H1 (cell line): Measurements from ENCODE around the gene TUBGCP5. TPM values are rescaled to one million over a fixed set of nuclear protein-coding genes. Genes with fewer than 3 reads are reported as not detected.

Experiments
- CTCF ChIA-PET: fragments of 300-600 bp; sonication (Branson Sonifier 250); formaldehyde crosslinking; loops from one replicate; lab custom pipeline; 2021; ENCODE audit not compliant: partially characterized antibody; lab: Charles Lee
- POLR2A ChIA-PET: fragments of 300-600 bp; sonication (Branson Sonifier 250); formaldehyde crosslinking; loops from one replicate; lab custom pipeline; 2021; ENCODE audit warnings: inconsistent platforms; ENCODE audit not compliant: partially characterized antibody; lab: Charles Lee
- DNase-seq, 2 experiments: peaks; one replicate each; pipeline versions ENCODE4 v3.0.0 to v3.0.0-alpha.2; 2010 to 2022; ENCODE audit warnings: low spot score in 2 of 2, low read depth in 1 of 2, mixed read lengths in 1 of 2
- FAIRE-seq: peaks from 2 replicates; lab custom pipeline; 2011; peaks lifted over from hg19 to GRCh38; lab: Jason Lieb, UNC
- H2AFZ ChIP-seq: 2 replicates; pipeline ENCODE4 v1.8.1; 2012; ENCODE audit warnings: low read length, inconsistent platforms
- H2AK5ac ChIP-seq: 2 replicates; pipeline ENCODE4 v1.6.1; 2013; ENCODE audit warnings: low read depth, low read length
- H2BK120ac ChIP-seq: replicated peaks from 2 replicates; pipeline ENCODE3; 2013; ENCODE audit warnings: low read depth, low read length, inconsistent platforms
- H2BK12ac ChIP-seq: 2 replicates; pipeline ENCODE4 v1.6.1; 2013; ENCODE audit warnings: low read depth, low read length
- H2BK15ac ChIP-seq: 2 replicates; pipeline ENCODE4 v1.6.1; 2013; ENCODE audit warnings: low read length
- H2BK20ac ChIP-seq: 2 replicates; pipeline ENCODE4 v1.6.1; 2013; ENCODE audit warnings: low read length
- H2BK5ac ChIP-seq: 2 replicates; pipeline ENCODE4 v1.6.1; 2013; ENCODE audit warnings: low read depth, low read length
- H3K14ac ChIP-seq: 2 replicates; pipeline ENCODE4 v1.6.1; 2013; ENCODE audit warnings: inconsistent platforms; ENCODE audit not compliant: insufficient read length
- H3K18ac ChIP-seq: 2 replicates; pipeline ENCODE4 v1.6.1; 2013; ENCODE audit warnings: low read length; ENCODE audit errors: extremely low read depth
- H3K23ac ChIP-seq: 2 replicates; pipeline ENCODE4 v1.6.1; 2013; ENCODE audit warnings: inconsistent platforms; ENCODE audit not compliant: insufficient read length
- H3K23me2 ChIP-seq: 2 replicates; pipeline ENCODE4 v1.6.1; 2013; ENCODE audit warnings: low read depth, low read length
- H3K27ac ChIP-seq: 2 replicates; pipeline ENCODE4 v1.6.1; 2011; ENCODE audit warnings: low read depth, low read length, inconsistent platforms
- H3K27me3 ChIP-seq, 4 experiments: replicated peaks in 1 of 4; 1 replicate in 1 of 4; 2 replicates in 3 of 4; pipeline versions ENCODE4 v1.6.1 to v1.8.1; 2011 to 2013; ENCODE audit warnings: low read length in 3 of 4, mild to moderate bottlenecking in 3 of 4, inconsistent platforms in 2 of 4, mixed read lengths in 2 of 4, moderate library complexity in 1 of 4; ENCODE audit not compliant: control insufficient read depth in 3 of 4, insufficient read depth in 3 of 4; ENCODE audit errors: extremely low read depth in 1 of 4
- H3K36me3 ChIP-seq, 4 experiments: 2 replicates each; pipeline versions ENCODE4 v1.6.1 to v1.8.1; 2011 to 2013; ENCODE audit warnings: mild to moderate bottlenecking in 4 of 4, low read length in 3 of 4, moderate library complexity in 2 of 4, control low read depth in 1 of 4, inconsistent platforms in 1 of 4; ENCODE audit not compliant: insufficient read depth in 4 of 4, control insufficient read depth in 2 of 4
- H3K4ac ChIP-seq: replicated peaks from 2 replicates; pipeline ENCODE3; 2013; ENCODE audit warnings: low read length, low read depth, mixed read lengths, inconsistent platforms; ENCODE audit not compliant: insufficient read length
- H3K4me1 ChIP-seq, 4 experiments: replicated peaks in 1 of 4; 1 replicate in 1 of 4; 2 replicates in 3 of 4; pipeline versions ENCODE4 v1.6.1 to v1.8.1; 2011 to 2013; ENCODE audit warnings: low read length in 3 of 4, inconsistent platforms in 2 of 4, mixed read lengths in 1 of 4; ENCODE audit not compliant: insufficient read depth in 4 of 4, control insufficient read depth in 3 of 4
- H3K4me2 ChIP-seq, 2 experiments: 2 replicates each; pipeline versions ENCODE4 v1.6.1 to v1.8.1; 2011 to 2013; ENCODE audit warnings: low read depth in 2 of 2, low read length in 2 of 2, control low read depth in 1 of 2, inconsistent platforms in 1 of 2, mild to moderate bottlenecking in 1 of 2; ENCODE audit not compliant: insufficient read depth in 1 of 2
- H3K4me3 ChIP-seq, 4 experiments: fragments of 200-600, 300-600 bp in 1 of 4; sonication (generic), shearing (Covaris generic), sonication (Bioruptor Twin) in 1 of 4; 2 replicates each; pipeline versions ENCODE4 v1.5.1 to v1.8.1; 2011 to 2016; ENCODE audit warnings: low read length in 4 of 4, low read depth in 3 of 4, control low read depth in 2 of 4, inconsistent platforms in 2 of 4, mild to moderate bottlenecking in 2 of 4, mixed read lengths in 1 of 4, moderate library complexity in 1 of 4; ENCODE audit not compliant: insufficient read depth in 2 of 4; ENCODE audit errors: extremely low read depth in 1 of 4
- H3K56ac ChIP-seq: replicated peaks from 2 replicates; pipeline ENCODE3; 2013; ENCODE audit warnings: low read depth, mild to moderate bottlenecking, mixed read lengths, low read length, inconsistent platforms; ENCODE audit not compliant: insufficient read length
- H3K79me1 ChIP-seq: 2 replicates; pipeline ENCODE4 v1.6.1; 2013; ENCODE audit warnings: low read depth, low read length, control low read depth
- H3K79me2 ChIP-seq, 2 experiments: 2 replicates each; pipeline versions ENCODE4 v1.6.1 to v1.8.1; 2012 to 2013; ENCODE audit warnings: low read length in 2 of 2, mild to moderate bottlenecking in 2 of 2, inconsistent platforms in 1 of 2; ENCODE audit not compliant: insufficient read depth in 2 of 2, control insufficient read depth in 1 of 2
- H3K9ac ChIP-seq, 4 experiments: replicated peaks in 1 of 4; 1 replicate in 1 of 4; 2 replicates in 3 of 4; pipeline versions ENCODE4 v1.6.1 to v1.8.1; 2011 to 2013; ENCODE audit warnings: low read depth in 3 of 4, low read length in 3 of 4, control low read depth in 2 of 4, mild to moderate bottlenecking in 2 of 4, moderate library complexity in 2 of 4, inconsistent platforms in 1 of 4; ENCODE audit errors: extremely low read depth in 1 of 4
- H3K9me3 ChIP-seq, 2 experiments: 2 replicates each; pipeline versions ENCODE4 v1.6.1 to v1.8.1; 2012 to 2013; ENCODE audit warnings: mild to moderate bottlenecking in 2 of 2, moderate library complexity in 2 of 2, control low read depth in 1 of 2, inconsistent platforms in 1 of 2, low read depth in 1 of 2, low read length in 1 of 2, mixed read lengths in 1 of 2; ENCODE audit not compliant: insufficient read depth in 2 of 2
- H4K20me1 ChIP-seq, 2 experiments: replicated peaks in 1 of 2; 2 replicates each; pipeline versions ENCODE3 to v1.8.1; 2011 to 2013; ENCODE audit warnings: inconsistent platforms in 2 of 2, low read length in 2 of 2, mild to moderate bottlenecking in 1 of 2; ENCODE audit not compliant: insufficient read depth in 2 of 2, control insufficient read depth in 1 of 2
- H4K5ac ChIP-seq: 2 replicates; pipeline ENCODE4 v1.6.1; 2013; ENCODE audit warnings: low read length, low read depth, mixed read lengths, inconsistent platforms; ENCODE audit not compliant: insufficient read length
- H4K8ac ChIP-seq: 2 replicates; pipeline ENCODE4 v1.8.0; 2013; ENCODE audit warnings: mild to moderate bottlenecking, moderate library complexity, low read length, inconsistent platforms; ENCODE audit not compliant: insufficient read depth; ENCODE audit errors: extremely low read depth
- H4K91ac ChIP-seq: replicated peaks from 2 replicates; pipeline ENCODE3; 2013; ENCODE audit warnings: low read length, mixed read lengths, inconsistent platforms; ENCODE audit not compliant: insufficient read length
- BACH1 ChIP-seq: IDR thresholded peaks from 2 replicates; pipeline ENCODE4 v1.6.1; 2012; ENCODE audit warnings: low read length, improper control_type of control experiment
- CHD2 ChIP-seq: IDR thresholded peaks from 2 replicates; pipeline ENCODE4 v1.6.1; 2012; ENCODE audit warnings: low read length, improper control_type of control experiment
- EGR1 ChIP-seq: IDR thresholded peaks from 2 replicates; pipeline ENCODE4 v1.6.1; 2011; ENCODE audit warnings: low read depth, low read length, borderline replicate concordance
- EP300 ChIP-seq, 2 experiments: IDR thresholded peaks; 1 replicate in 1 of 2; 2 replicates in 1 of 2; pipeline ENCODE4 v1.6.1; 2011 to 2012; ENCODE audit warnings: low read depth in 2 of 2, low read length in 2 of 2, mild to moderate bottlenecking in 2 of 2, borderline replicate concordance in 1 of 2, inconsistent platforms in 1 of 2, moderate library complexity in 1 of 2
- EZH2 ChIP-seq: fragments of 200-600 bp; sonication (generic); IDR thresholded peaks from 2 replicates; pipeline ENCODE4 v1.7.1; 2012; ENCODE audit warnings: low read depth, mild to moderate bottlenecking, moderate library complexity, low read length, inconsistent platforms; ENCODE audit not compliant: severe bottlenecking
- JUND ChIP-seq: IDR thresholded peaks from 2 replicates; pipeline ENCODE4 v1.6.1; 2011; ENCODE audit warnings: mild to moderate bottlenecking, improper control_type of control experiment, low read length
- KDM5A ChIP-seq: fragments of 200-600 bp; IDR thresholded peaks from 2 replicates; pipeline ENCODE4 v1.7.1; 2012; ENCODE audit warnings: mild to moderate bottlenecking, low read length, inconsistent platforms, mixed read lengths
- MAFK ChIP-seq: IDR thresholded peaks from 2 replicates; pipeline ENCODE4 v1.6.1; 2012; ENCODE audit warnings: low read depth, mild to moderate bottlenecking, improper control_type of control experiment, low read length
- MAX ChIP-seq: IDR thresholded peaks from 2 replicates; pipeline ENCODE4 v1.6.1; 2012; ENCODE audit warnings: inconsistent platforms
- POU5F1 ChIP-seq: IDR thresholded peaks from 2 replicates; pipeline ENCODE4 v1.6.1; 2011; ENCODE audit warnings: low read depth, mild to moderate bottlenecking, low read length, moderate library complexity
- RFX5 ChIP-seq: IDR thresholded peaks from 2 replicates; pipeline ENCODE4 v1.6.1; 2011; ENCODE audit warnings: low read depth, low read length, improper control_type of control experiment, borderline replicate concordance
- RXRA ChIP-seq: IDR thresholded peaks from 2 replicates; pipeline ENCODE4 v1.6.1; 2011; ENCODE audit warnings: low read depth, mild to moderate bottlenecking, low read length, moderate library complexity; ENCODE audit not compliant: insufficient read depth
- SAP30 ChIP-seq: fragments of 300-600 bp; sonication (generic); IDR thresholded peaks from 2 replicates; pipeline ENCODE4 v1.7.1; 2012; ENCODE audit warnings: low read length, moderate library complexity, mild to moderate bottlenecking, inconsistent platforms; ENCODE audit not compliant: insufficient read depth, insufficient replicate concordance
- TAF1 ChIP-seq: IDR thresholded peaks from 2 replicates; pipeline ENCODE4 v1.6.1; 2011; ENCODE audit warnings: mild to moderate bottlenecking, low read depth, low read length
- TBP ChIP-seq: IDR thresholded peaks from 2 replicates; pipeline ENCODE4 v1.6.1; 2011; ENCODE audit warnings: low read depth, low read length, improper control_type of control experiment
- WGBS, 2 experiments: shearing (Covaris generic) in 1 of 2; methylation state at CpG; one replicate each; pipeline versions ENCODE4 v1.1.6 to v1.1.7; 2013 to 2015; ENCODE audit warnings: low lambda C conversion rate in 2 of 2, mixed read lengths in 2 of 2, inconsistent platforms in 1 of 2, low coverage in 1 of 2, missing lambda C conversion rate in 1 of 2; ENCODE audit not compliant: insufficient replicate concordance in 2 of 2, insufficient coverage in 1 of 2, insufficient read length in 1 of 2; ENCODE audit errors: extremely low coverage in 1 of 2, missing lambda C conversion rate in 1 of 2; 5-methylcytosine and 5-hydroxymethylcytosine counted together
- polyA plus RNA-seq, 7 experiments: library from polyadenylated mRNA; depleted of rRNA in 3 of 7; stranded (reverse) in 5 of 7; unstranded in 2 of 7; fragments of >200 nt in 5 of 7; fragments of 200-250 nt in 2 of 7; gene quantifications; 1 replicate in 5 of 7; 2 replicates in 1 of 7; 4 replicates in 1 of 7; pipeline versions ENCODE4 v1.2.1 to v1.2.3, GENCODE V29; 2011 to 2013; ENCODE audit warnings: missing spikeins in 2 of 7, mixed read lengths in 2 of 7
- total RNA-seq: library from RNA; stranded (reverse); fragmentation: NEBNext Ultra II Directional; extraction: Animal tissue kit (Norgen Biotek cat#: 25700); gene quantifications from 2 replicates; pipeline ENCODE4 v1.2.1, GENCODE V29; 2021

Gene TUBGCP5
- total and polyA plus RNA-seq, 2 of the 8 experiments (the other 6 are each of a cell fraction or from before 2014, with no cell fraction given) = 6.3 to 12.5 TPM

GRCh38 chr15:22995795-22996194 is 43.6 kb downstream of the TUBGCP5 start:
- H3K36me3 ChIP-seq = peaks cover 0 to 4% (median 0%) of the 10 kb centered on the region in 4 experiments; a peak in 4 of 8 replicates
- no peaks in the 10 kb centered on the region for H3K79me2 ChIP-seq
- H3K4me3 ChIP-seq = no peak overlapping the region
- H3K56ac ChIP-seq = no peak overlapping the region
- no peak overlapping the region for H3K18ac ChIP-seq
- H4K5ac ChIP-seq = no peak overlapping the region
- no peak overlapping the region for H2AFZ ChIP-seq
- 87% methylated on average over 7 of the region's 7 CpGs; no CpG with 5 or more reads in 1 of the 2 experiments for WGBS, 2 experiments
- DNase-seq (no peak), FAIRE-seq (no peak)
- H2BK5ac ChIP-seq = no peak overlapping the region
- H2BK12ac ChIP-seq = no peak overlapping the region
- no peak overlapping the region for H3K27ac ChIP-seq
- H2BK15ac ChIP-seq = no peak overlapping the region
- no peak overlapping the region for H3K14ac ChIP-seq
- no peak overlapping the region for H4K8ac ChIP-seq
- H2AK5ac ChIP-seq = no peak overlapping the region
- CTCF ChIA-PET = interaction anchor here (0.6 kb wide), 1 partner anchor 39 kb away, joined by 3 read pairs; no protein-coding TSS in a partner anchor
- no peaks in the 10 kb centered on the region for H4K20me1 ChIP-seq
- H3K27me3 ChIP-seq = no peaks in the 10 kb centered on the region
- H2BK120ac ChIP-seq = no peak overlapping the region
- H3K9me3 ChIP-seq = no peaks in the 10 kb centered on the region
- H3K4me2 ChIP-seq = no peak overlapping the region
- H2BK20ac ChIP-seq = no peak overlapping the region
- POLR2A ChIA-PET = no interaction called here
- H3K79me1 ChIP-seq = no peaks in the 10 kb centered on the region
- no peak overlapping the region for H3K9ac ChIP-seq
- no peaks in the 10 kb centered on the region for H3K23me2 ChIP-seq
- no peak overlapping the region for H3K4ac ChIP-seq
- no peak overlapping the region for H4K91ac ChIP-seq
- H3K23ac ChIP-seq = no peak overlapping the region
- H3K4me1 ChIP-seq = no peaks in the 10 kb centered on the region
- TF ChIP-seq RFX5 (no peak), MAX (no peak), TAF1 (no peak), KDM5A (no peak), SAP30 (no peak), MAFK (no peak), BACH1 (no peak), CHD2 (no peak), POU5F1 (no peak), EGR1 (no peak), EZH2 (no peak), EP300 (IDR thresholded peaks at IDR 0.05; ENCODE audit: borderline replicate concordance in 1 of 2, low read depth in 2 of 2, low read length in 2 of 2) (no peak), JUND (no peak), TBP (no peak), RXRA (no peak)
